HG02981 (cell line): Measurements from ENCODE around the gene GGA1.
"Not testable (repeated sequence)": the region's sequence is repeated elsewhere in the genome, so short reads cannot be mapped to it uniquely, and the experiment has no call there.

Source experiments
- ATAC-seq: cut with Tn5 transposase; IDR thresholded peaks from one replicate; pipeline ENCODE4 v1.9.1; 2021; ENCODE audit warnings: mild to moderate bottlenecking, moderate library complexity; ENCODE audit not compliant: unreplicated experiment

GGA1 gene

GRCh38 chr22:37569921-37570660 lies 38.5 kb upstream of the GGA1 start:
- no peak for ATAC-seq

GRCh38 chr22:37570661-37570976 lies 38.0 kb upstream of the GGA1 start:
- no peak for ATAC-seq

GRCh38 chr22:37571258-37571991 lies 37.2 kb upstream of the GGA1 start:
- ATAC-seq, result no peak

- ATAC-seq, result no peak
Observed at GRCh38 chr22:37571992-37572373, 36.7 kb upstream of the GGA1 start.

- ATAC-seq, result no peak
Observed at GRCh38 chr22:37575490-37576003, 33.1 kb upstream of the GGA1 start.

GRCh38 chr22:37578002-37578401 lies 30.6 kb upstream of the GGA1 start:
- ATAC-seq, result no peak

GRCh38 chr22:37581504-37581903 lies 27.1 kb upstream of the GGA1 start:
- no peak for ATAC-seq

GRCh38 chr22:37582526-37582925 lies 26.1 kb upstream of the GGA1 start:
- ATAC-seq, result no peak

GRCh38 chr22:37588546-37589215 lies 20.0 kb upstream of the GGA1 start:
- no peak for ATAC-seq

GRCh38 chr22:37589636-37590035 lies 19.0 kb upstream of the GGA1 start:
- no peak for ATAC-seq

- ATAC-seq, result not testable (repeated sequence)
Observed at GRCh38 chr22:37591081-37591480, 17.6 kb upstream of the GGA1 start.

GRCh38 chr22:37591823-37592404 lies 16.7 kb upstream of the GGA1 start:
- ATAC-seq, result no peak

- ATAC-seq, result no peak
Observed at GRCh38 chr22:37594237-37594636, 14.4 kb upstream of the GGA1 start.

- ATAC-seq, result no peak
Observed at GRCh38 chr22:37599153-37599552, 9.5 kb upstream of the GGA1 start.

GRCh38 chr22:37601203-37601539 lies 7.5 kb upstream of the GGA1 start:
- no peak for ATAC-seq

GRCh38 chr22:37601540-37602442 lies 6.8 kb upstream of the GGA1 start:
- ATAC-seq, result no peak

- ATAC-seq, result not testable (repeated sequence)
Observed at GRCh38 chr22:37602546-37603277, 5.9 kb upstream of the GGA1 start.

GRCh38 chr22:37604074-37604473 lies 4.6 kb upstream of the GGA1 start:
- ATAC-seq, result no peak

- no peak for ATAC-seq
Observed at GRCh38 chr22:37604875-37605274, 3.8 kb upstream of the GGA1 start.
